Femur (tissue), 1 donor: ENCODE results near the gene RAD50.
"Not testable (repeated sequence)": the region's sequence is repeated elsewhere in the genome, so short reads cannot be mapped to it uniquely, and the experiment has no call there.

Source experiments
- DNase-seq: peaks from one replicate; pipeline ENCODE4 v3.0.0-alpha.2; 2017

The RAD50 gene

DNA sequence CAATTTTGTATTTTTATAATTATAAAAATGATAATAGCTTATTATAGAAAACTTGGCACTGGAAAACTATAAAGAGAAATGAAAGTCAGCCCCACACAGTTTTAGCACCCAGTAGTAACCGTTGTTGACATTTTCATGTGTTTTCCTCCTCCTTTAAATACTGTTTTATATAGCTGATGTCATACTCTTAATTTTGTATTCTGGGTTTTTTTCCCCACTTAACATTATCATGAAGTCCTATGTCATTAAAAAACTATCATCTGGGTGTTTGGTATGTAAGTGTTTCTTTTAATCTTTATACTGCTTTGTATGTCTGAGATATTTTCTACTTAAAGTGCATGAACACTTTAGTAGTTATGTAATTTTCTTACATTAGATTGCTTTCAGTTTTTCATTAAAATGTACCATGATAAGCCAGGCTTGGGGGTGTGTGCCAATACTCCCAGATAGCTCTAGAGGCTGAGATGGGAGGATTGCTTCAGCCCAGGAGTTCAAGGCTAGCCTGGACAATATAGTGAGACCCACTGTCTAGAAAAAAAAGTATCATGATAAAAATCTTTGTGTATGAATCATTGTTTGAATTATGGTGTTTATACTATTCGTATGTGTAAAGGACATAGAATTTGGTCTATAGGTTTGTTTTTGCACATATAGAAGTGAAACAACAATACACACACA is 2.7 kb downstream of the RAD50 start:
- no peak for DNase-seq

DNA sequence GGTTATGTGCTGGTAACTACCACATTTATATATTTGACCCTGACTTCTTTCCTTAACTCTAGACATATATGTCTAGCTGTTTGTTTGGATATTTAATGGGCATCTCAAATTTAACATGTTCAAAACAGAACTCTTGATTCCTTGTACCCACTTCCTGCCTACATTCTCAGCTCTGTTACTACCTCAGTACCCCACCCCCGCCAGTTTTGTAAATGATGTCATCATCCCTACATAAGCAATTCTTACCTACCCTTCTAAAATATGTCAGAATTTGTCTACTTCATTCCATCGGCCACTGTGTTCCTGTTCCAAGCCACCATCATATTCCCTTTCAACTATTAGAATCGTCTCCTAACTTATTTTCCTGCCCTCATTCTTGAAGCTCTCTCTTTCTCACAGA is 4.8 kb downstream of the RAD50 start:
- DNase-seq, result no peak

DNA sequence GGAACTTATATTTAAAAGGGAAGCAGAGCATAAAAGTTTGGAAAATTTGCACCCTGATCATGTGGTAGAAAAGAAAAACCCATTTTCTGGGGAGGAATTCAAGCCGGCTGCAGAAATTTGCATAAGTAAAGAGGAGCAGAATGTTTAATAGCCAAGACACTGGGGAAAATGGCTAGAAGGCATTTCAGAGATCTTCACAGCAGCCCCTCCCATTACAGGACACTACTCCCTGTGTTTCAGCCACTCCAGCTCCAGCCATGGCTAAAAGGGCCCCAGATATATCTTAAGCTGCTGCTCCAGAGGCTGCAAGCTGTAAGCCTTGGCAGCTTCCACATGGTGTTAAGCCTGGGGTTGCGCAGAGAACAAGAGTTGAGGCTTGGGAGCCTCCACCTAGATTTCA is 7.8 kb downstream of the RAD50 start:
- not testable (repeated sequence) for DNase-seq

DNA sequence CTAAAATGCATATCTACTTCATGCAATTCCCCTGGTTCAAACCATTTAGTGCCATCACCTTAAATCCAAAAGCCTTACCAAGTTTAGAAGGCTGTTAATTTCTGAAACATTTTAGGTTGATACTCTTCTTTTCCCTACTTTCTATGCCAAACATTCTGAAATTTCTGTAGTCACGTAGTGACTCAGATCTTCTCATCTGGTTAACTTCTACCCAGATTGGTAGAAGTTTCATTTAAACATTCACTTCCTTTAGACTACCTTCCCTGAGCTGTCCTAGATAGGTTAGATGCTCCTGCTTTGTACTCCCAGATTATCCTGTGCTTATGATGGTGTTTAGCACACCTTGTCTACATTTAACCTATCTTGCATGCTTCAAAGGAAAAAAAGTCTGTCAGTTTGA is 9.9 kb downstream of the RAD50 start:
- DNase-seq, result no peak

DNA sequence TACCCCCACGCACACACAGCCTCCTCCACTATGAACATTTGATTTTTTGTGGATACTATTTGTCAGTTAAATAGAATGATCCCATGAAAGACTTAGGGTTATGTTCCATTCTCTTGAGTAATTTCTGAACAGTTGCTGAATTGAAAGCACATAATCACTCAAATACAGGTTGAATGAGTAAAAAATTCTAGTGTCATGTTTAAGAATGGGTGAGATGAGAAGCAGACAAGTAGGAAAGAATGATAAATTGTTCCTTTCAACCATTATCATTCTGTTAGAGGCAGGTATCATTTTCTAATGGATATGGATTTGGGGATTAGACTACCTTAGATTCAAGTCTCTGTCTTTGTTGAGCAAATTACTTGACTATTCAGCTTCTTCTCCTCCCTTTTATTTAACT is 19.3 kb downstream of the RAD50 start:
- no peak for DNase-seq

DNA sequence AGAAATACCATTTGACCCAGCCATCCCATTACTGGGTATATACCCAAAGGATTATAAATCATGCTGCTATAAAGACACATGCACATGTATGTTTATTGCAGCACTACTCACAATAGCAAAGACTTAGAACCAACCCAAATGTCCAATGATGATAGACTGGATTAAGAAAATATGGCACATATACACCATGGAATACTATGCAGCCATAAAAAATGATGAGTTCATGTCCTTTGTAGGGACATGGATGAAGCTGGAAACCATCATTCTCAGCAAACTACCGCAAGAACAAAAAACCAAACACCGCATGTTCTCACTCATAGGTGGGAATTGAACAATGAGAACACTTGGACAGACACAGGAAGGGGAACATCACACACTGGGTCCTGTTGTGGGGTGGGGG is 27.8 kb downstream of the RAD50 start:
- not testable (repeated sequence) for DNase-seq

DNA sequence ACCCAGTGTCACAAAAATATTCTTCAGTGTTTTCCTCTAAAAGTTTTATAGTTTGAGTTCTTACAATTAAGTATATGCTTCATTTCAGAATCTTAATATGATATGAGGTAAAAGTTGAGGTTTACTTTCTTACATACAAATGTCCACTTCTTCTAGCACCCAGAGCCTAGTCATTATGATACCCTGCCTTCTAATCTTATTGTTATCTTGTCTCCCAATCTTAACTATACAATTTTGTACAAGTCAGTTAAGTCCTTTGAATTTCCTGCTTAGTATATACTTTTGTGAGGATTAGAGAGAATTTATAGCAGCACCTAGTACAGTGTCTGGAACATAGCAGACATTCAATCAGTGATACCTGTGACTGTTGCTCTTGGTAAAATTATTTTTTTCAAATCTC is 29.3 kb downstream of the RAD50 start:
- no peak for DNase-seq

DNA sequence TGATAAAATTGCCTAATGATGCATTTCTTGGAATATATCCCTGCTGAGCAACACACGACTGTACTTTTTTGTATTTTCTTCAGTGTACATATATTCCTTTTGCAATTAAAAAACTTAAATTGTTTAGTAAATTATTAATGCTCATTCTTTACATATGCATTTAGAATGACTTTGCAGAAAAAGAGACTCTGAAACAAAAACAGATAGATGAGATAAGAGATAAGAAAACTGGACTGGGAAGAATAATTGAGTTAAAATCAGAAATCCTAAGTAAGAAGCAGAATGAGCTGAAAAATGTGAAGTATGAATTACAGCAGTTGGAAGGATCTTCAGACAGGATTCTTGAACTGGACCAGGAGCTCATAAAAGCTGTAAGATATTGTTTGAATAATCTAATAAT is 32.7 kb downstream of the RAD50 start:
- no peak for DNase-seq

DNA sequence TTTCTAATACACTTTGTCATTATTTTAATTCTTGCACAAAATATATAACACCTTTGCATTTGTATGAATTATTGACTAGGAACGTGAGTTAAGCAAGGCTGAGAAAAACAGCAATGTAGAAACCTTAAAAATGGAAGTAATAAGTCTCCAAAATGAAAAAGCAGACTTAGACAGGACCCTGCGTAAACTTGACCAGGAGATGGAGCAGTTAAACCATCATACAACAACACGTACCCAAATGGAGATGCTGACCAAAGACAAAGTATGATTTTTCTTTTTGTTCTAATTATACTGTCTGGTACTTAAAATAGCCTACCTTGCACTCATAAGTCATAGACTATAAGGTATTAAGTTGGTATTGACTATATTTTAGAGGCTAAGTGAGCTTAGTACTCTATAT is 34.4 kb downstream of the RAD50 start:
- no peak for DNase-seq

DNA sequence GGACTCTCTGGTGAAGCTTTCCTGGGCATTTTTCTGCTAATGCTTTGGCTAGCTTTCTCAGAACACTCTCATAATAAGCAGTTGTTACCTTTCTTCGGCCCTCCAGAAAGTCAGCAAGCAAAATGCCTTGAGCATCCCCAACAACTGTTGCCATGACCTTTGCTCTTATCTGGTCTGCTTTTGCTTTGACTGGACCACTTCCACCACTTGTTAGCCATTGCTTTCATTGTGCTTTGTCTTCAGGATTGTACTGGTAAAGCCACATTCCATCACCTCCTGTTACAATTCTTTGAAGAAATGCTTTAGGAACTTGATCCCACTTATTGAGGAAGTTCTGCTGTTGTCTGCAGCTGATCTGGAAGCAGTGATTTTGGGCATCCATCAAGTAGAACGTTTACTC is 35.7 kb downstream of the RAD50 start:
- no peak for DNase-seq

DNA sequence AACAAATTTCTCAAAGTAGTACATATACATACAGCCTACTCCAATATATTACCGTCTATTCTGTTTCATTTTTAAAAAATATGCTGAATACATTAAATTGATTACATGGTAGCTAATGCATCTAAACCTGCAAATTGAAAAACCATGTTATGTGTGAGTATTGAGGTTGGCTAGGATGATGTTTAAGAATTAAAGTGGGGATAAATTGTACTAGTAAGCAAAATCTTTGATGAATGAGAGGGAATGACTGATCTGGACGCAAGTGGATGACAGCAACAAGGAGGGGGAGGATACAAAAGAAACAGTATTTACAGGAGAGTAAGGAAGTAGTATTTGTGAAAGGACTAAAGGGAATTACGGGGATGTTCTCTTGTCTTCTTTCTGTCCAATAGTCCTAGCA is 37.4 kb downstream of the RAD50 start:
- DNase-seq, result no peak

DNA sequence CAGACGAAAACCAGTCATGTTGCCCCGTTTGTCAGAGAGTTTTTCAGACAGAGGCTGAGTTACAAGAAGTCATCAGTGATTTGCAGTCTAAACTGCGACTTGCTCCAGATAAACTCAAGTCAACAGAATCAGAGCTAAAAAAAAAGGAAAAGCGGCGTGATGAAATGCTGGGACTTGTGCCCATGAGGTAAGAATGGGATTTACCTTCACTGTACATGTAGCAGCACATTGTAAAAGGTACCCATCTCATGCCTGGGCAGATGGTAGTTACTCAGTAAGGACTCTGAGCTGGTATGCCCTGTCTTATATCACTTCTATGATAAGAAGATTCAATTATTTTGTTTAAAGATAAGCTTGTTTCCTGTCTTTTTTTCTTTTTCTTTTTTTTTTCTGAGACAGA is 38.8 kb downstream of the RAD50 start:
- no peak for DNase-seq

DNA sequence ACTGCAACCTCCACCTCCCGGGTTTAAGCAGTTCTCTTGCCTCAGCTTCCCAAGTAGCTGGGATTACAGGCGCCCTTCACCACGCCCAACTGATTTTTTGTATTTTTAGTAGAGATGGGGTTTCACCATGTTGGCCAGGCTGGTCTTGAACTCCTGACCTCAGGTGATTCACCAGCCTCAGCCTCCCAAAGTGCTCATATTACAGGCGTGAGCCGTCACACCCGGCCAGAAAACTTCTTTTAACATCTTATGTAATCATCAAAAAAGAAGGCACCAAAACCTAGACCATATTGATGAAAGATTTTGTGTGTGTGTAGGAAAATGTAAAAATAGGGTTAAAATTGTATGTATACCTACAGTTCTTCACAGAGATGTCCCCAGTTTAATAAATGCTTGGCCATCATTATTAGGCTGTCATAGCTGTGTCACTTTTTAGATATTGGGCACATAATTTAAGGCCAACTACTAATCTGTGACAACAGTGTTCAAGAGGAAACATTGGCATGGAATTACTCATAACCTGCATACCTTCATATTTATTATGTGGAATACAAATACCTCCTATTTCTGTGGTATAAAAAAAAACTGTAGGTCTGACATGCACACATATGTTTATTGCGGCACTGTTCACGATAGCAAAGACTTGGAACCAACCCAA is 44.4 kb downstream of the RAD50 start:
- no peak for DNase-seq

DNA sequence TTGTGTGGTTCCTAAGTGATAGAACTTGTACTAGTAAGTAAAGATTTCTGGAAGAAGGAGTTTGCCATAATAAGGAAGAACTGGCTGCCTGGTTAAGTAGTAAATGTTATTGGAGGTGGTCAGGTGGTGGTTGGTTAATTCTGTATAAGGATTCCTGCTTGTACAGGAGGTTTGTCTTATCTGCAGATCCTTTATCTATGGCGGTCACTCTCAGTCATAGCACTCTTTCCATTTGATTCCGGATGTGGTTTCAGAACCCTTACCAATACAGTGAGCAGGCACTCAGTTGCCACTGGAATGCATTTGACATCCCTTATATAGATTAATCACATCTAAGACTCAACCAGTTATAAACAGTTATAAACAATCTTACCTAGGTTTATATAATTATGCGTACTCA is 50.3 kb downstream of the RAD50 start:
- DNase-seq, result no peak

DNA sequence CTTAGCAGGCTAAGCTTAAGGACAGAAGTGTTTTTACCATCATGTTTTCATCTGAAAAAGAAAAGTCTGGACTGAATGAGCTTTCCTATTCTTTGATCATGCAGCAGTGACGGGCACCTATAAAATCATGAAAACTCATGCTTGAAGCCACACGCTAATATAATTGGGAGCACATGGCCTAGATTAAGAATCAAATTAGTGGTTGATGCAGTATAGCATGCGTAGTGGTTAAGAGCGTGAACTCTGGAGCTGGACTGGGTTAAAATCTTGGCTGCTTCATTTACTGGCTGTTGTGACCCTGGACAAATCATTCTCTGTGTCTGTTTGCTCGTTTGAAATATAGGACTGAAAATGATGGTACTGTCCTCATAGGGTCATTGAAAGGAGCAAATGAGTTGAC is 51.3 kb downstream of the RAD50 start:
- DNase-seq, result no peak

DNA sequence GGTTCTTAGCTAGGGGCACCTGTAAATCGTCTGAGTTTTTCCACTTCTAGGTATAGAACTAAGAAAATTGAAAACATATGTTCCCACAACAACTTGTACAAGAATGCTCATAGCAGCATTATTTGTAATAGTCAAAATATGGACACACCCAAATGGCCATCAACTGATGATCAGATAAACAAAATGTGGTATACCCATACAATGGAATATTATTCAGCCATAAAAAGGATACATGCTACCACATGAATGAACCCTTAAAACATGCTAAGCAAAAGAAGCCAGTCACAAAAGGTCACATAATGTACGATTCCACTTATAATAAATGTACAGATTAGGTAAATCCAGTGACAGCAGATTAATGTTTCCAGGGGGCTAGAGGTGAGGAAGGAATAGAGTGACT is 55.2 kb downstream of the RAD50 start:
- DNase-seq, result no peak

DNA sequence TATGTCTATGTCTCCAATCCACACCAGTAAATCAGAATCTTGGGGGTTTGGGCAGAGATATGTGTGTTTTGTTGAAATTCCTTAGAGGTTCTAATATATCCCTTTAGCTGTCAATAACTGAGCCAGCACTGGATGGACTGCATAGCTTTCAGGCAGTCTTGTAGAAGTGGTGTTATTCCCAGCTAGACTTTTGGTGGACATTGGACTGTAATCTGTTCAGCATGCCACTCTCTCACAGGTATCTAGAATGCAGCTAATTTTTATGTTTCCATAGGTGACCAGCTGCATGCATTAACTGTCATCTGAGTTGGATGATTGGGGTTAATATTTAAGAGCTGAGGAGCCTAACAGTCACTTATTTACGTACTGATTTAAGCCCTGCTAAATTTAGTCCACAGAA is 56.1 kb downstream of the RAD50 start:
- DNase-seq, result no peak

DNA sequence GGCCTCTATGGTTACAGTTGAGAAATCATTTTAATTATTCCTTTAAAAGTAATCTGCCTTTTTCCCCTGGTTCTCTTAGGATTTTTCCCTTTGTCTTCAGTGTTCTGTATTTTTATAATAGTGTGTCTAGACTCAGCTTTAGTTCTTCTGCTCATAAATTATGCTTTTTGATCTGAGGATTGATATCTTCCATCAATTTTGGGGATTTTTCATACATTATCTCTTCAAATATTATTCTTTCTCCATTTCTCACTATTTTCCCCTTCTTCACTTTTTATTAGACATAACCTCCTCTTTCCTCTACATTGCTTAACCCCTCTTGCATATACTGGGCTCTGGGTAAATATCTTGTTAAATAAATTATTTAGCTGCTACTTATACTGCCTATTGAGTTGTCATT is 64.9 kb downstream of the RAD50 start:
- no peak for DNase-seq

DNA sequence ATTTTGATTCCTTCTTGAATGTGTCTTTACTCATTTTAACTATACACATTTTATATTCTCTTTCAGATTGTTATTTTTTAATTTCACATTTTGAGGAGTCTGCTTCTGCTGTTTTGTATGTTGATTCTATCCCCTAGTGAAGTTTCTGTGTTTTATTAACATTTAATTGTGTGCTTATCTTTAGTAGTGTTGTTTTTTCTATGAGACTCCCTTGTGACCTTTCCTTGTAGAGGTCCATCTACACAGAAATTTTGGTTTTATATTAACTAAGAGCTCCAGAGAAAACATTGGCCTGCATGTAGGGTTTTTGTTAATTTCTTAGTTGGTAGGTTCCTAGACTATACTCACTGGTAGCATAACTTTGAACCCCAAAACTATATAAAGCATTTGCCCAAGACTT is 65.8 kb downstream of the RAD50 start:
- DNase-seq, result no peak

DNA sequence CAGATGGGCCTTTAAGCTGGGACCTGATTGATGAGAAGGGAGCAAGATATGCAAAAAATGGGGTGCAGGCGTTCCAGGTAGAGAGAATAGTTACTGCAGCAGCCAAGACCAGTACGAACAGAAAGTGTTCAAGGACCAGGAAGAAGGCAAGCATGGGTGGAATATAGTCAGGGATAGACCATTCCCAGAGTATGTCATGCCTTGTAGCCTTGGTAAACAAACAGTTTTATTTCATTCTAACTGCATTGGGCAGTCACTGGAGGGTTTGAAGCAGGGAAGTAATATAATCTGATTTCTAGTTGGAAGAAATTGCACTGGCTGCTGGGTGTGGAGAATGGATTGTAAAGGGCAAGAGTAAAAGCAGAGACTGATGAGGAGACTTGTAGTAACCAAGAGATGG is 70.7 kb downstream of the RAD50 start:
- DNase-seq, result no peak

DNA sequence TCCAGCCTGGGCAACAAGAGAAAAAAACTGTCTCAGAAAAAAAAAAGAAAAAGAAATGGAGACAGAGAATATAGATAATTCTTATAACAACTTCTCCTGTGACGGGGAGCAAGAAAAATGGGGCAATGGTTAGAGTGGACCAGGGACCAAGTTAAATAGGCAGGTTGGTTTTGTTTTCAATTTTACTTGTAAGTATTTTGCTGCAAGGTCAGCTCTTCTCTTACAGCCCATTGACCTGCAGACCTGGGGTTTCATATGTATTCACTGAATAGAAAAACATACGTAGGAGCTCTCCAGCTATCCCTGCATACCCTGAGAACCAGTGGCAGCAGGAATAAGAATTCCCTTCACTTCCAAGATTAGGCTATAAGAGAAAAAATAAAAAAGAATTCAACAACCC is 72.0 kb downstream of the RAD50 start:
- no peak for DNase-seq

DNA sequence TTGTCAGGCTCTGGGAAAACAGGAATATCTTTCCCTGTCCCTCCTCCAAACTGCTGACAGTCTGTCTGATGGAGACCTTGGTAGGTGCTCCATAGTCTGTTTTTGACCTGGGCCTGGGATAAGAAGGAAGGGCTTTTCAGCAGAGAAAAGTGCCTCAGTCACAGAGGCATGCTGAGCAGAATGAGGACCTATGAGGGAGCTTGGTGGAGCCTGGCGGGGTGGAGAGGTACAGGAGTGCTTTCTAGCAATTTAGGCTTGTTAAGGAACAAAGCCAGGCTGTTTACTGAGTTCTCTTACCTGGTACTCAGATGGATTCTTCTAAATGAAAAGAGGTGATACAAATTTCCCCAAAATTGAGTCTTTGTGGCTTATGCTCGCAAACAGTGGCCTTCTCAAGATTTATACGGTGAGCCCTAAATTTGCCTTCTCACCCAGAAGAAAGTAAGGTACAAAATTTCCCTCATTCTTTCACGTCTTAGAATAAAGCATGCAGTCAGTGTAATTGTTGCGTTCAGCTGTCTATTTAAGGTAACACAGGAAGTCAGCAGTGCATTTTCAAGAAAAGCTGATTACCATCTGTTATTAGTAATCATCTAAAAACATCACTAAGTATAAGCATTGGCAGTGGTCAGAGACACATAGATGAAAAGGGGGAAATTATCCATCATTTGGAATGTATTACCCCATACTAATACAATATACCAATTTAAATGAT is 72.6 kb downstream of the RAD50 start:
- no peak for DNase-seq

DNA sequence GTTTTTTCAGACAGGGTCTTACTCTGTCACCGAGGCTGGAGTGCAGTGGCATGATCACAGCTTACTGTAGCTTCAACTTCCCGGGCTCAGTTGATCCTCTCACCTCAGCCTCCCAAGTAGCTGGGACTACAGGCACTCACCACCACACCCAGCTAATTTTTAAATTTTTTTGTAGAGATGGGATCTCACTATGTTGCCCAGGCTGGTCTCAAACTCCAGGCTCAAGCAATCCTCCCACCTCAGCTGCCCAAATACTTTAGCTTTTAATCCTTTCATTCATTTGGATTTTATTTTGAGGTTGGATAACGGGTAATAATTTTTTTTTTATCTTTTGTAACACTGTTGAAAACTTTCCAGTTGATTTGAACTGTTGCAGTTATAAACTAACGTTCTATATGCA is 76.8 kb downstream of the RAD50 start:
- DNase-seq, result not testable (repeated sequence)

DNA sequence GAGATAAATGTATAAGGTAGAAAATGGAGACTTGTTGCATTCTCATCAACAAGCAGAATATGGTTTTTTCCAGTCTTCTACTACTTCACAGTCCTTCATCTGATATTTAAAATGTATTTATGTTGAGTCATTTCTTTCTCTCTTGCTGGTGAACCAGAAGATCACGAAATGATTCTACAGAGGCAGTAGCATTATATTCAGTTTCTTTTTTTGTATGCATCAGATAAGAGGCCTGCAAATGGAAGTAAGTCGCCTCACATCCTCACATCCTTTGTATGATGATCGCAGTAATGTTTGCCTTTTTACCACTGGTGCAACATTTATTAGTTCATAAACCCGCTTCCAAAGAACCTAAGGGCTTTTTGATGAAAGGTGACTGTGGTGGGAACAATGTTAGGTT is 79.1 kb downstream of the RAD50 start:
- no peak for DNase-seq

DNA sequence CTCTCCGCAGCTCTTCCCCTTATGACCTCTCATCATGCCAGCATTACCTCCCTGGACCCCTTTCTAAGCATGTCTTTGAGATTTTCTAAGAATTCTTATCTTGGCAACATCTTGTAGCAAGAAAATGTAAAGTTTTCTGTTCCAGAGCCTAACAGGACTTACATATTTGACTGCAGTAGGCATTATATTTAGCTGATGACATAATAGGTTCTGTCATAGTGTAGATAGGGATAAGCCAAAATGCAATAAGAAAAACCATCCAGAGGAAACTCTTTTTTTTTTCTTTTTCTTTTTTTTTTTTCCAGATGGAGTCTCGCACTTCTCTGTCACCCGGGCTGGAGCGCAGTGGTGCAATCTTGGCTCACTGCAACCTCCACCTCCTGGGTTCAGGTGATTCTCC is 80.5 kb downstream of the RAD50 start:
- DNase-seq, result no peak
